ENCODE data around the gene LBX1.

DNA sequence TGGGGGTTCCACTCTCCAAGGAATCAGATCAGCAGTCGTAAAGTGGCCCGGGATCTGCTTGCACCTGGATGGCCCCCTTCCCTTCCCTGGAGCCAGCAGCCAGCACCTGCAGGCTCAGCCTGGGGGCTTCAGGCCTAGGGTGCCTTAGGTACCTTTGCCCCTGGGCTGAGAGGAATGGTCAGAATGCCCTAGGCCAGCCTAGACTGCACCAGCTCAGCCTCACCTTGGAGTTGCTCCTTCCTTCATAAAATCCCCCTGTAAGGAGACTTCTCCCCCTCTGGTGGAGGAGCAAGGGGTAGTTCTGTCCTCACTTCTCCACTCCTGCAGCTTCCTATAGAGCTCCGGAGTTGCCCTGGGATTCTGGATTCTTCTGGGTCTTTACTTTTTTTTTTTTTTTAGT, 32.4 kb upstream of the LBX1 start:
- TF ChIP-seq CTCF (IDR thresholded peaks at IDR 0.05) (no peak), POLR2AphosphoS5 (IDR thresholded peaks at IDR 0.05) (no peak), POLR2A (IDR thresholded peaks at IDR 0.05) (no peak), EP300 (IDR thresholded peaks at IDR 0.05) (no peak)

All from sigmoid colon (tissue), 4 donors.